Measurements from ENCODE around the gene DDIT4.

- TF ChIP-seq CTCF (conservative IDR thresholded peaks at IDR 0.05; ENCODE audit: low read depth, low read length) (no peak), EZH2 (IDR thresholded peaks at IDR 0.05; ENCODE audit: borderline replicate concordance, low read depth, low read length, poor library complexity, severe bottlenecking) (no peak)
Measured at GRCh38 chr10:72248468-72249151, 25.1 kb upstream of the DDIT4 start.

Data from A673 (cell line).